K562 (cell line): ENCODE results near the gene SYT17. TPM values are rescaled to one million over a fixed set of nuclear protein-coding genes. Genes with fewer than 3 reads are reported as not detected.

Source experiments
- ATAC-seq: fragments of 200-7000 bp; cut with Tn5 transposase; 3 replicates; pipeline ENCODE4 v1.9.1; 2020; ENCODE audit warnings: moderate library complexity
- BruUV-seq: library from RNA; stranded (reverse); fragments of 400-500 nt; replicated peaks from 2 replicates; lab custom pipeline; 2021; lab: Mats Ljungman, UMichigan
- CTCF ChIA-PET: fragments of 300-600 bp; formaldehyde crosslinking; extraction: SDS; loops from one replicate; lab custom pipeline; 2021; ENCODE audit warnings: low intra/inter-chr PET ratio; lab: Yijun Ruan, JAX
- POLR2A ChIA-PET: fragments of 300-600, 350-650 bp; sonication (Branson Sonifier 250); formaldehyde crosslinking; extraction: SDS; loops from one replicate; lab custom pipeline; 2021; ENCODE audit warnings: antibody characterized with exemption, inconsistent platforms; lab: Yijun Ruan, JAX
- DNase-seq, 4 experiments: peaks; one replicate each; pipeline versions ENCODE4 v3.0.0 to v3.0.0-alpha.2; 2011 to 2018; ENCODE audit warnings: low spot score in 3 of 4, mixed read lengths in 3 of 4; ENCODE audit errors: extremely low read depth in 1 of 4
- FAIRE-seq: peaks from 2 replicates; lab custom pipeline; 2011; peaks lifted over from hg19 to GRCh38; lab: Jason Lieb, UNC
- H2AFZ ChIP-seq: 2 replicates; pipeline ENCODE4 v1.6.0; 2011; ENCODE audit warnings: low read depth, low read length, control low read depth, inconsistent platforms
- H3K27ac ChIP-seq: fragments of 200-600 bp; 3 replicates; pipeline ENCODE4 v1.8.0; 2011; ENCODE audit warnings: low read depth, mild to moderate bottlenecking, control low read depth, inconsistent platforms, low read length, moderate library complexity, mixed read lengths; ENCODE audit errors: extremely low read depth
- H3K27me3 ChIP-seq, 2 experiments: fragments of 300-600 bp in 1 of 2; 2 replicates in 1 of 2; 3 replicates in 1 of 2; pipeline versions ENCODE4 v1.6.0 to v1.8.0; 2011; ENCODE audit warnings: inconsistent platforms in 2 of 2, low read length in 2 of 2, mild to moderate bottlenecking in 1 of 2, mixed read lengths in 1 of 2, moderate library complexity in 1 of 2; ENCODE audit not compliant: control insufficient read depth in 2 of 2, insufficient read depth in 2 of 2
- H3K36me3 ChIP-seq: fragments of 300-600 bp; 3 replicates; pipeline ENCODE4 v1.8.0; 2011; ENCODE audit warnings: mild to moderate bottlenecking, low read length, inconsistent platforms; ENCODE audit not compliant: control insufficient read depth, insufficient read depth
- H3K4me1 ChIP-seq, 2 experiments: fragments of 200-600 bp in 1 of 2; replicated peaks in 1 of 2; 2 replicates in 1 of 2; 3 replicates in 1 of 2; pipeline versions ENCODE4 v1.5.1 to v1.8.0; 2011; ENCODE audit warnings: inconsistent platforms in 2 of 2, low read length in 2 of 2, mild to moderate bottlenecking in 1 of 2, mixed read lengths in 1 of 2, moderate library complexity in 1 of 2; ENCODE audit not compliant: control insufficient read depth in 2 of 2, insufficient read depth in 2 of 2
- H3K4me2 ChIP-seq: 2 replicates; pipeline ENCODE4 v1.6.1; 2011; ENCODE audit warnings: low read length, control low read depth, inconsistent platforms, mixed read lengths; ENCODE audit not compliant: insufficient read depth
- H3K4me3 ChIP-seq: fragments of 200-600 bp; sonication (generic), shearing (Covaris generic); 2 replicates; pipeline ENCODE4 v1.5.1; 2016; ENCODE audit warnings: control low read depth, inconsistent platforms
- H3K79me2 ChIP-seq: fragments of 200-600 bp; 3 replicates; pipeline ENCODE4 v1.8.0; 2011; ENCODE audit warnings: low read length, inconsistent platforms; ENCODE audit not compliant: control insufficient read depth, insufficient read depth
- H3K9ac ChIP-seq, 2 experiments: 2 replicates each; pipeline versions ENCODE4 v1.6.0 to v1.6.1; 2011; ENCODE audit warnings: low read depth in 2 of 2, low read length in 2 of 2, control low read depth in 1 of 2, inconsistent platforms in 1 of 2, mild to moderate bottlenecking in 1 of 2, mixed read lengths in 1 of 2; ENCODE audit not compliant: insufficient read depth in 1 of 2
- H3K9me1 ChIP-seq: one replicate; pipeline ENCODE4 v1.6.0; 2011; ENCODE audit warnings: inconsistent platforms, mild to moderate bottlenecking, low read length, moderate library complexity; ENCODE audit not compliant: control insufficient read depth, insufficient read depth
- H3K9me3 ChIP-seq: replicated peaks from 2 replicates; pipeline ENCODE4 v1.5.1; 2011; ENCODE audit warnings: low read depth, low read length, inconsistent platforms; ENCODE audit not compliant: control insufficient read depth, insufficient read depth
- H4K20me1 ChIP-seq: replicated peaks from 2 replicates; pipeline ENCODE4 v1.6.1; 2011; ENCODE audit warnings: low read length, inconsistent platforms, mixed read lengths; ENCODE audit not compliant: control insufficient read depth, insufficient read depth
- CSDE1 ChIP-seq, 2 experiments: fragments of 450-650 bp; IDR thresholded peaks; 2 replicates each; pipeline ENCODE4 v1.6.1; 2016; ENCODE audit warnings: mild to moderate bottlenecking in 1 of 2
- HEY1 ChIP-seq: fragments of 250-450 bp; sonication (Bioruptor Pico); IDR thresholded peaks from 2 replicates; pipeline ENCODE4 v1.5.0; 2020; ENCODE audit warnings: mild to moderate bottlenecking, moderate library complexity, borderline replicate concordance
- KDM4B ChIP-seq, 2 experiments: fragments of 450-650 bp in 1 of 2; sonication (generic) in 1 of 2; IDR thresholded peaks; 2 replicates each; pipeline ENCODE4 v1.6.1; 2016 to 2017; ENCODE audit warnings: borderline replicate concordance in 2 of 2, antibody characterized with exemption in 1 of 2, low read depth in 1 of 2, mild to moderate bottlenecking in 1 of 2
- RFX5 ChIP-seq: IDR thresholded peaks from 2 replicates; pipeline ENCODE4 v1.6.1; 2011; ENCODE audit warnings: low read depth, mild to moderate bottlenecking, improper control_type of control experiment, low read length
- SMARCA5 ChIP-seq: fragments of 450-650 bp; IDR thresholded peaks from 2 replicates; pipeline ENCODE4 v1.6.1; 2016
- SRSF7 ChIP-seq: fragments of 200-400 bp; formaldehyde crosslinking; optimal IDR thresholded peaks from 2 replicates; pipeline ENCODE3; 2017; ENCODE audit warnings: mild to moderate bottlenecking, low read depth, low read length
- XRCC3 ChIP-seq: fragments of 450-650 bp; IDR thresholded peaks from 2 replicates; pipeline ENCODE4 v1.6.1; 2017; ENCODE audit warnings: mild to moderate bottlenecking, moderate library complexity
- ZFP30 ChIP-seq: fragments of 250-450 bp; sonication (Bioruptor Pico); IDR thresholded peaks from 2 replicates; pipeline ENCODE4 v1.8.0; 2022; ENCODE audit warnings: moderate library complexity, mild to moderate bottlenecking, inconsistent platforms, borderline replicate concordance
- ZNF212 ChIP-seq: fragments of 450-650 bp; formaldehyde crosslinking; IDR thresholded peaks from 2 replicates; pipeline ENCODE4 v1.4.0; 2020; ENCODE audit warnings: mild to moderate bottlenecking
- in situ Hi-C: fragments of 300-500 bp; cut with MboI; formaldehyde crosslinking; loops from 4 replicates; pipeline ENCODE4 v1.15.0; 2018; ENCODE audit warnings: inconsistent platforms, mixed read lengths
- intact Hi-C: fragments of 100-400 bp; cut with micrococcal nuclease; formaldehyde crosslinking; loops from 2 replicates; pipeline ENCODE4 v1.14.2; 2022
- polyA plus RNA-seq, 8 experiments: library from polyadenylated mRNA; depleted of rRNA in 4 of 8; stranded (reverse) in 5 of 8; unstranded in 3 of 8; fragments of >200 nt; fragmentation: Nextera tagmentation in 2 of 8; fragmentation: Illumina TruSeq in 1 of 8; extraction: Ambion mirVana in 2 of 8; extraction: Trizol in 1 of 8; gene quantifications; 2 replicates each; pipeline versions ENCODE4 v1.2.1 to v1.2.3, GENCODE V29; 2011 to 2014; ENCODE audit warnings: inconsistent platforms in 1 of 8, missing spikeins in 1 of 8
- total RNA-seq, 7 experiments: library from RNA; depleted of rRNA in 6 of 7; stranded (reverse); fragments of >200 nt in 6 of 7; fragmentation: Illumina TruSeq in 2 of 7; extraction: Trizol in 2 of 7; gene quantifications; 2 replicates each; pipeline versions ENCODE4 v1.2.1 to v1.2.3, GENCODE V29; 2011 to 2021; ENCODE audit warnings: low replicate concordance in 1 of 7
- TF ChIP-seq, protein P1 (sequence below): IDR thresholded peaks from 2 replicates; pipeline ENCODE4 v1.6.1; 2016; ENCODE audit warnings: missing genetic modification characterization, missing compliant biosample characterization
- TF ChIP-seq, protein P2 (sequence below): sonication (generic); formaldehyde crosslinking; IDR thresholded peaks from 2 replicates; pipeline ENCODE4 v1.4.0; 2020; ENCODE audit warnings: mild to moderate bottlenecking, missing genetic modification reagents

Gene SYT17
- total and polyA plus RNA-seq, 9 of the 15 experiments (the other 6 are each of a cell fraction or from before 2014, with no cell fraction given), result not detected

DNA sequence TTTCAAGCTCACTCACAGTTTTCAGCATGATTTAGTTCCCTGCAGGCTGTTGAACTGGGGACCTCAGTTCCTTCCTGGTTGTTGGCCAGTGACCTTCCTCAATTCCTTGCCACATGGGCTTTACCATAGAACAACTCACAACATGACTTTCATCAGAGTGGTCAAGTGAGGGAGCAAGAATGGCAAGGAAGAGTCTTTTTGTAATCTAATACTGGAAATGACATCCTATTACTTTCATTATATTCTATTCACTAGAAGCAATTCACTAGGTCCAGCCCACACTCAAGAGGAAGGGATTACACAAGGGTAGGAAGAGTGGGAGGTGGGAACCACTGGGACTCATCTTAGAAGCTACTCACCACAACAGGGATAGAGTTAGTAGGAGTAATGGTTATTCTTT lies 57.6 kb downstream of the SYT17 start:
- H3K9me1 ChIP-seq, result no peaks in the 10 kb centered on the region
- no peak for DNase-seq
- no peaks in the 10 kb centered on the region for H3K36me3 ChIP-seq
- no peak for TF ChIP-seq ZFP30 (CRISPR knock-in tag)
- TF ChIP-seq HEY1 (CRISPR knock-in tag), result no peak
- no peak for TF ChIP-seq CSDE1 (IDR thresholded peaks at IDR 0.05)
- TF ChIP-seq RFX5, result no peak
- TF ChIP-seq, protein P1, sequence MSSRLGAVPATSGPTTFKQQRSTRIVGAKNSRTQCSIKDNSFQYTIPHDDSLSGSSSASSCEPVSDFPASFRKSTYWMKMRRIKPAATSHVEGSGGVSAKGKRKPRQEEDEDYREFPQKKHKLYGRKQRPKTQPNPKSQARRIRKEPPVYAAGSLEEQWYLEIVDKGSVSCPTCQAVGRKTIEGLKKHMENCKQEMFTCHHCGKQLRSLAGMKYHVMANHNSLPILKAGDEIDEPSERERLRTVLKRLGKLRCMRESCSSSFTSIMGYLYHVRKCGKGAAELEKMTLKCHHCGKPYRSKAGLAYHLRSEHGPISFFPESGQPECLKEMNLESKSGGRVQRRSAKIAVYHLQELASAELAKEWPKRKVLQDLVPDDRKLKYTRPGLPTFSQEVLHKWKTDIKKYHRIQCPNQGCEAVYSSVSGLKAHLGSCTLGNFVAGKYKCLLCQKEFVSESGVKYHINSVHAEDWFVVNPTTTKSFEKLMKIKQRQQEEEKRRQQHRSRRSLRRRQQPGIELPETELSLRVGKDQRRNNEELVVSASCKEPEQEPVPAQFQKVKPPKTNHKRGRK (tag), result no peak
- no peak for TF ChIP-seq SRSF7
- no peak for TF ChIP-seq SMARCA5
- TF ChIP-seq, protein P2, sequence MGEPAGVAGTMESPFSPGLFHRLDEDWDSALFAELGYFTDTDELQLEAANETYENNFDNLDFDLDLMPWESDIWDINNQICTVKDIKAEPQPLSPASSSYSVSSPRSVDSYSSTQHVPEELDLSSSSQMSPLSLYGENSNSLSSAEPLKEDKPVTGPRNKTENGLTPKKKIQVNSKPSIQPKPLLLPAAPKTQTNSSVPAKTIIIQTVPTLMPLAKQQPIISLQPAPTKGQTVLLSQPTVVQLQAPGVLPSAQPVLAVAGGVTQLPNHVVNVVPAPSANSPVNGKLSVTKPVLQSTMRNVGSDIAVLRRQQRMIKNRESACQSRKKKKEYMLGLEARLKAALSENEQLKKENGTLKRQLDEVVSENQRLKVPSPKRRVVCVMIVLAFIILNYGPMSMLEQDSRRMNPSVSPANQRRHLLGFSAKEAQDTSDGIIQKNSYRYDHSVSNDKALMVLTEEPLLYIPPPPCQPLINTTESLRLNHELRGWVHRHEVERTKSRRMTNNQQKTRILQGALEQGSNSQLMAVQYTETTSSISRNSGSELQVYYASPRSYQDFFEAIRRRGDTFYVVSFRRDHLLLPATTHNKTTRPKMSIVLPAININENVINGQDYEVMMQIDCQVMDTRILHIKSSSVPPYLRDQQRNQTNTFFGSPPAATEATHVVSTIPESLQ (CRISPR knock-in tag), result no peak
- no peak for TF ChIP-seq KDM4B (IDR thresholded peaks at IDR 0.05; ENCODE audit: borderline replicate concordance in 2 of 2, low read depth in 1 of 2)
- TF ChIP-seq ZNF212 (CRISPR knock-in tag), result no peak
- TF ChIP-seq XRCC3, result no peak
- no peak overlapping the region for H3K9ac ChIP-seq
- no peaks in the 10 kb centered on the region for H3K79me2 ChIP-seq
- POLR2A ChIA-PET, result no interaction called here
- intact Hi-C loops (no loop called here), in situ Hi-C loops (no loop called here)
- no peak overlapping the region for H2AFZ ChIP-seq
- H3K4me3 ChIP-seq, result no peak overlapping the region
- BruUV-seq, result no TSS peak
- no peak overlapping the region for H3K27ac ChIP-seq
- no peaks in the 10 kb centered on the region for H3K4me1 ChIP-seq
- H4K20me1 ChIP-seq, result no peaks in the 10 kb centered on the region
- CTCF ChIA-PET, result no interaction called here
- FAIRE-seq, result no peak
- no peaks in the 10 kb centered on the region for H3K9me3 ChIP-seq
- ATAC-seq, result no peak
- H3K4me2 ChIP-seq, result no peak overlapping the region
- H3K27me3 ChIP-seq, result peaks cover 3 to 4% of the 10 kb centered on the region in 2 experiments; a peak in 1 of 5 replicates
